H1 (cell line): ENCODE measurements around the gene TTC28. TPM values are rescaled to one million over a fixed set of nuclear protein-coding genes. Genes with fewer than 3 reads are reported as not detected.

Experiments used
- EP300 ChIP-seq, 2 experiments: IDR thresholded peaks; 1 replicate in 1 of 2; 2 replicates in 1 of 2; pipeline ENCODE4 v1.6.1; 2011 to 2012; ENCODE audit warnings: low read depth in 2 of 2, low read length in 2 of 2, mild to moderate bottlenecking in 2 of 2, borderline replicate concordance in 1 of 2, inconsistent platforms in 1 of 2, moderate library complexity in 1 of 2
- HDAC6 ChIP-seq: IDR thresholded peaks from one replicate; pipeline ENCODE4 v1.7.1; 2012; ENCODE audit warnings: low read depth, mild to moderate bottlenecking, inconsistent platforms, low read length, moderate library complexity
- polyA plus RNA-seq, 7 experiments: library from polyadenylated mRNA; depleted of rRNA in 3 of 7; stranded (reverse) in 5 of 7; unstranded in 2 of 7; fragments of >200 nt in 5 of 7; fragments of 200-250 nt in 2 of 7; gene quantifications; 1 replicate in 5 of 7; 2 replicates in 1 of 7; 4 replicates in 1 of 7; pipeline versions ENCODE4 v1.2.1 to v1.2.3, GENCODE V29; 2011 to 2013; ENCODE audit warnings: missing spikeins in 2 of 7, mixed read lengths in 2 of 7
- total RNA-seq: library from RNA; stranded (reverse); fragmentation: NEBNext Ultra II Directional; extraction: Animal tissue kit (Norgen Biotek cat#: 25700); gene quantifications from 2 replicates; pipeline ENCODE4 v1.2.1, GENCODE V29; 2021

TTC28 gene
- total and polyA plus RNA-seq, 2 of the 8 experiments (the other 6 are each of a cell fraction or from before 2014, with no cell fraction given) = 2.6 to 12.6 TPM

DNA sequence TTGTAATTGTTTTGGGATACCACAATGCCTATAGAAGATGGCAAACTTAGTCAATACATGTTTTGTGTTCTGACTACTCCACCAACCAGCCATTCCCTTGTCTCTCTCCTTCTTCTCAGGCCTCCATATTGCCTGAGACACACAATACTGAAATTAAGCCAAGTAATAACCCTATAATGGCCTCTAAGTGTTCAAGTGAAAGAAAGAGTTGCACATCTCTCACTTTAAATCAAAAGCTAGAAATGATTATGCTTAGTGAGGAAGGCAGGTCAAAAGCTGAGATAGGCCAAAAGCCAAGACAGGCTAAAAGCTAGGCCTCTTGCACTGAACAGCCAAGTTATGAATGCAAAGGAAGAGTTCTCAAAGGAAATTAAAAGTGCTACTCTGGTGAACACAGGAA lies 318.7 kb downstream of the TTC28 start (continued):
- TF ChIP-seq EP300 (IDR thresholded peaks at IDR 0.05; ENCODE audit: borderline replicate concordance in 1 of 2, low read depth in 2 of 2, low read length in 2 of 2) (no peak), HDAC6 (no peak)
- TF ChIP-seq, all 59 proteins: peak for 0
